ENCODE measurements around the gene ENO4.

The ENO4 gene

GRCh38 chr10:116915340-116915739 is 66.0 kb downstream of the ENO4 start:
- H3K4me1 ChIP-seq: peaks cover 2% of the 10 kb centered on the region

GRCh38 chr10:116917481-116917880 is 68.2 kb downstream of the ENO4 start:
- no peaks in the 10 kb centered on the region for H3K36me3 ChIP-seq (ENCODE audit: control insufficient read depth, insufficient read depth, low read length)
- no peak for TF ChIP-seq CTCF (IDR thresholded peaks at IDR 0.05)
- no peak overlapping the region for H2AFZ ChIP-seq
- no peaks in the 10 kb centered on the region for H3K79me2 ChIP-seq
- no peak overlapping the region for H3K27ac ChIP-seq
- H3K27me3 ChIP-seq (ENCODE audit: control insufficient read depth, insufficient read depth, low read length): no peaks in the 10 kb centered on the region
- no peak overlapping the region for H3K9ac ChIP-seq
- H3K4me3 ChIP-seq (ENCODE audit: low read depth, low read length): no peak overlapping the region
- no peaks in the 10 kb centered on the region for H3K9me3 ChIP-seq (ENCODE audit: control insufficient read depth, low read length)
- H3K4me2 ChIP-seq (ENCODE audit: low read length): no peak overlapping the region
- peaks cover 11% of the 10 kb centered on the region for H3K4me1 ChIP-seq

More at GRCh38 chr10:116915340-116915739, 66.0 kb downstream of the ENO4 start:
- Histone ChIP-seq H3K27ac (no peak overlapping the region), H3K79me2 (no peaks in the 10 kb centered on the region), H3K9me3 (ENCODE audit: control insufficient read depth, low read length) (no peaks in the 10 kb centered on the region), H3K4me2 (ENCODE audit: low read length) (no peak overlapping the region), H3K4me3 (ENCODE audit: low read depth, low read length) (no peak overlapping the region), H3K36me3 (ENCODE audit: control insufficient read depth, insufficient read depth, low read length) (no peaks in the 10 kb centered on the region), H2AFZ (no peak overlapping the region), H3K27me3 (ENCODE audit: control insufficient read depth, insufficient read depth, low read length) (no peaks in the 10 kb centered on the region), H3K9ac (no peak overlapping the region)
- TF ChIP-seq CTCF (IDR thresholded peaks at IDR 0.05): no peak

- Histone ChIP-seq H3K4me3 (ENCODE audit: low read depth, low read length) (no peak overlapping the region), H3K27ac (no peak overlapping the region), H3K36me3 (ENCODE audit: control insufficient read depth, insufficient read depth, low read length) (no peaks in the 10 kb centered on the region), H3K4me1 (peaks cover 11% of the 10 kb centered on the region), H2AFZ (no peak overlapping the region), H3K27me3 (ENCODE audit: control insufficient read depth, insufficient read depth, low read length) (no peaks in the 10 kb centered on the region), H3K9ac (no peak overlapping the region), H3K79me2 (no peaks in the 10 kb centered on the region), H3K9me3 (ENCODE audit: control insufficient read depth, low read length) (no peaks in the 10 kb centered on the region), H3K4me2 (ENCODE audit: low read length) (no peak overlapping the region)
- TF ChIP-seq CTCF (IDR thresholded peaks at IDR 0.05): no peak
Observed at GRCh38 chr10:116918583-116918982, 69.3 kb downstream of the ENO4 start.

GRCh38 chr10:116919164-116919563 is 69.9 kb downstream of the ENO4 start:
- no peaks in the 10 kb centered on the region for H3K36me3 ChIP-seq (ENCODE audit: control insufficient read depth, insufficient read depth, low read length)
- H3K27me3 ChIP-seq (ENCODE audit: control insufficient read depth, insufficient read depth, low read length): no peaks in the 10 kb centered on the region
- peaks cover 11% of the 10 kb centered on the region for H3K4me1 ChIP-seq
- H3K79me2 ChIP-seq: no peaks in the 10 kb centered on the region
- H3K9me3 ChIP-seq (ENCODE audit: control insufficient read depth, low read length): no peaks in the 10 kb centered on the region
- no peak overlapping the region for H2AFZ ChIP-seq
- TF ChIP-seq CTCF (IDR thresholded peaks at IDR 0.05): no peak
- H3K27ac ChIP-seq: no peak overlapping the region
- no peak overlapping the region for H3K4me3 ChIP-seq (ENCODE audit: low read depth, low read length)
- no peak overlapping the region for H3K9ac ChIP-seq
- no peak overlapping the region for H3K4me2 ChIP-seq (ENCODE audit: low read length)

GRCh38 chr10:116919706-116920105 is 70.4 kb downstream of the ENO4 start:
- peak overlapping the region; percentile 70 for H3K27ac ChIP-seq
- no peak for TF ChIP-seq CTCF (IDR thresholded peaks at IDR 0.05)
- H3K4me3 ChIP-seq (ENCODE audit: low read depth, low read length): no peak overlapping the region
- no peaks in the 10 kb centered on the region for H3K36me3 ChIP-seq (ENCODE audit: control insufficient read depth, insufficient read depth, low read length)
- H3K27me3 ChIP-seq (ENCODE audit: control insufficient read depth, insufficient read depth, low read length): no peaks in the 10 kb centered on the region
- H3K9me3 ChIP-seq (ENCODE audit: control insufficient read depth, low read length): no peaks in the 10 kb centered on the region
- no peaks in the 10 kb centered on the region for H3K79me2 ChIP-seq
- H3K9ac ChIP-seq: no peak overlapping the region
- H3K4me1 ChIP-seq: peaks cover 11% of the 10 kb centered on the region
- H2AFZ ChIP-seq: no peak overlapping the region
- H3K4me2 ChIP-seq (ENCODE audit: low read length): no peak overlapping the region

Measured in parathyroid adenoma (tissue), 2 donors.